Inflammatory macrophage (primary cell): Measurements from ENCODE around the gene TTLL5.
A peak's percentile ranks its signal among the peaks of the same experiment; 100 is the strongest.

ENCODE experiments used
- DNase-seq, 2 donors: peaks; one replicate each; pipeline ENCODE4 v3.0.0-alpha.2; 2020 to 2022

Gene TTLL5

DNA sequence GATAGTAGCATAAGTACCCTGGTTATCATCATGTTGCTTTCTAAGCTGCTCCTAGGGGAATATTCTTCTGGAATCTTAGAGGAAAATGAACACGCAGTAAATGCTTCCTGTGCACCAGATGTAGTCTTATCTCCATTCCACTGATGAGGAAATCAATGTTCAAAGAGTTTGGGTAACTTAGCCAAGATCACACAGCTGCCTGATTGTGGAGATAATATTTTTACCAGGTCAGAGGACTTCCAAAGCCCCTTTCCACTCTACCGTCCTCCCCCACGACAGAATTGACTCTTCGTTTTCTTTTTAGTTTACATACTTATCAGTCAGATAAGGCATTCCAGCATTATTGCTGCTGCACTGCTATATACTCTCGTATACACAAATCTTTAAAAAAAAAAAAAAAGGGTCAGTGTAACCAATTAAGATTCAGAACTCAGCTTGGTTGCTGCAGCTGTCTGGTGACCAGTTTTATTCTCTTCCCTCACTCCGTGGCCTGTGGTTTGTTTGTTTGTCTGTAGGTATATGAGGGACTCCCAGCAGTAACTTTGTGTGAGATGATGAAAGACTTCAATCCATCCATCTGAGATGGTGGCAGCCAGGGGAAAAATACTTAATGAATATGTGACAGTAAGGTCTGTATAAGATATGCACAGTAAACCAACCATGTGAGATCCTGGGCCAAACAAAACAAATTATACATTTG, 210.3 kb downstream of the TTLL5 start:
- DNase-seq: no peak

DNA sequence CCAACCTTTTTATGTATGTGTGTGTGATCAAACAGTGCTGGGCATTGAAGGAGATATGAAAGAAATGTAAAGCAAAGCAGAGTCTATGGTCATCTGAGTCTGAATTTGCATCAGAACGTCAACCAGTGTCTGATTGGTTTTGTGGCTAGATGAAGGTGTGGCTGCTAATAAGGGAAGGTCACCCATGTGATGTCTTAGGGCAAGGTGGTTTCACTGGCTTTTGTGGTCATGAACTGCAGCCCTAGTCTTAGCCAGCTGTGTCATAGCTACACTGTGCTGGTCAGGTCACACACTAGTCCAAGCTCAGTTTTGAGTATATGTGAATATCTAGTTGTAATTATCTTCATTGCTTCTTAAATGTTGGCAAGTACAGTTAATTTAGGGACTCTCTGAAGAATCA, 214.9 kb downstream of the TTLL5 start:
- peak; percentile 9 to 27 for DNase-seq

DNA sequence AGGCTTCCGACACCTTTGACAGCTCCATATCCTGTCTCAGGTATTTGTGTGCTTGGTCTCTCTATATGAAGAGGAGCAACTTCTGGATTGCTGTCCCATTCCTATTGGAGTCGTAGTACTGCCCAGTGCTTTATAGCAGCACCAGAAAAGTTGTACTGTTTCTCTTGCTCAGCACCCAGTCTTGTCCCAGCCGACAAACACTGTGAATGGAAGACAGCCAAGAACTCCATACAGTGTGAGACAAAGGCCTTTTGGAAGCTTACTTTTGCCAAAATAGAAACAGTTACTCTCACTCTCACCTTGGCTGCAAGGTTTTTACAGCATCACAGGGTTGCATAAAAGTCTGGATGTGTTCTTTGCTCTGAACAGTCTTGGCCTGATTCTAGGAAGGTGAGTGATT, 215.5 kb downstream of the TTLL5 start:
- DNase-seq: no peak

DNA sequence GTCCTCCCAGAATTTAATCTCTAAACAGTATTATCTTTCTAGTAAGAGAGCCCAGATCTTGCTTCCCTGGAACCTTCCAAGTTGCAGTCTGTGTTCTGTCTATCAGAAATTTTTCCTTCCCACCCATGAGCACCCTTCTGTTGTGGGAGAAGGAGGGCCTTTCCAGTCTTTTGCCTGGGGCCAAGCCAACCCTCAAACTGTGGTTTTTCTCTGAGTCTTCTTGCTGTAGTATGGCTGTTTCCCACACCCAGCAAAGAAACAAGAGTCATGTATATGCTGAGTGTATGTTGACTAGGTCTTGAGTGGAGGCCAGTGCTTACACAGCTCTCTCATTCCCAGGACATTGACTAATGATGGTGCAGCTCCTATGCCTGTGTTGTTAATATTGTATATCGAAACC, 216.2 kb downstream of the TTLL5 start:
- DNase-seq: no peak

DNA sequence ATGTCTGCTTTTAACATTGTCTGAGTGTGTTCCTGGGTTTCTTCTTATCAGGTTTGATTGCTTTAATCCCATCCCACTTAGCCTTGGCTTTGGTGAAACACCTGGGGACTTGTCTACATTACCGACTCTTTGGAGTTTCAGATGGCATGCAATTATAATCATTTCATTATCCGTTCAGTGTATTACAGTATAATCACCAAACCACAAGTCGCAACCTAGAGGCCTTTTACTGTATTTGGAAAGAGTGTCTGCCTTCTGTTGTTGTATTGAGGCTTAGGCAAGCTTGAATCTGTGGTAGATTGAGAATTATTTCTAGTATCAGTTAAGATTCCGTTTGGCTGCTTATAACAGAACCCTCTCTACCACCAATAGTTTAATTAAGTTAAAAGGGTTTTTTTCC, 216.8 kb downstream of the TTLL5 start:
- DNase-seq: no peak

- DNase-seq: peak in 1 of 2 donors; percentile 23
Measured at GRCh38 chr14:75879031-75879430, 218.0 kb downstream of the TTLL5 start.

- no peak for DNase-seq
Measured at GRCh38 chr14:75880512-75880911, 219.5 kb downstream of the TTLL5 start.

GRCh38 chr14:75881994-75882393, 220.9 kb downstream of the TTLL5 start:
- DNase-seq: no peak

DNA sequence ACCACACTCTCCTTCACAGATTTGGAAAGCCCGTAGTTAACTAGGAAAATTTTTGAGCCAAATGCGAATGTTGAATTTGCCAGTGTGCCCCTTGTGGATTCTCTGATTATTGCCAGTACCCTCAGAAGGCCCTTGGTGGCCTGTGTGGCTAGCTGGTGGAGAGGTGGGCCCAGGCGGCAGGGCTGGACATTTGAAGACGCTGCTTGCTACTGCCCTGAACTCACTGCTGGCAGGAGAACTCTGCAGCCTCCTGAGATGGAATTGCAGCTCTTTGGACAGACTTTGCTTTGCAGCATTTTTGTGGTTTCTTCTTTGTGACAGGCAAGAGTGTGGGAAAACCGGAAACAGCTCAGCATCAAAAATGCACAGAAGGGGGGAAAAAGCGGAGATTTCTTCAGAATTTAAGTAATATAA, 223.2 kb downstream of the TTLL5 start:
- no peak for DNase-seq

DNA sequence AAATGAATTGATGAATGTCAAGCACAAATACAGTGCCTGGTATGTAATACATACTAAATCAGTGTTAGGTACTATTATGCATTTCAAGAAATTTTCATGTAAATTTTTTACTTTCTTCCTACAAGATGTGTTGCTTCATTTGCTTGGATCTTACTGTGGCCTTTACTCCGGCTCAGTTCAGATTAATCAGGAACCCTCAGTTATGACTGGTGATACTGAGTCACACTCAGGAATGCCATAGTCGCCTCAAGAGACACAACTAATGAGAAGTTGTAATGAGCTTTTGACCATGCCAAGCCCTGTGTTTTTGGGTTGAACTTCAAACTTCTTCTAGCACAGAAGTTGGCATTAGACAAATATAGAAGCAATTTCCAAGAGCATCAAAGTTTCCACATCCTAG, 224.8 kb downstream of the TTLL5 start:
- no peak for DNase-seq

DNA sequence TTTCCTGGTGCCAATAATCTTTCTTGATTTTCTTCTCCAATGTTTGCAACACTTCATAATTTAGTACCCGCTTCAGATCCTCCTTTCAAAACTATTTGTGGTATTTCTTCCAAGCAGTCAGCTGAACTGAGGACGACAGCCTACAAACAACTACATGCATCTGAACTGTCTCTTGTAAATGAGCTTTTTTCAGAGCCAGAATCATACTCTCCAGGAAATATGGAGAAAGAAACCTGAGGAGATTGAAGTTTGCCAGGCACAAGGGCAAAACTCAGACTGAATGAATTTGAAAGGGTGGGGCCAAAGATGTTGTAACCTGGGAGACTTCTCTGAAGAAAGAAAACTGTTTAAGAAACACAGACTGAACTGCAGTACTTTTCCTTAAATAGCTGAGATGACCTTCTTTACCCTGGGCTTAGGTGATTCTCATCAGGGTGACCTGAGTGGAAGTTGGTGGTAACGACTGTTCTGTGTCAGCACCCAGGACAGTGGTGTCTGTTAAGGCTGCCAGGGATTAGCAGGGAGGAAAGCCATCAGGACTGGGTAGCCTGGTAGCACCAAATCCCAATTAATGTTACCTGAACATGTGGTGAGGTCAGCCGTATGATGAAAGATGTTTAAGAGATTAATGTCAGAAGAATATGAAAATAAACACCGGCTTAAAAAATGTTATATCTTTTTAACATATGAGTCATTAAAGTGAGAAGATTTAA, 225.7 kb downstream of the TTLL5 start:
- DNase-seq: no peak

GRCh38 chr14:75888945-75889344, 227.9 kb downstream of the TTLL5 start:
- no peak for DNase-seq

- DNase-seq: no peak
Measured at GRCh38 chr14:75896341-75896740, 235.3 kb downstream of the TTLL5 start.

DNA sequence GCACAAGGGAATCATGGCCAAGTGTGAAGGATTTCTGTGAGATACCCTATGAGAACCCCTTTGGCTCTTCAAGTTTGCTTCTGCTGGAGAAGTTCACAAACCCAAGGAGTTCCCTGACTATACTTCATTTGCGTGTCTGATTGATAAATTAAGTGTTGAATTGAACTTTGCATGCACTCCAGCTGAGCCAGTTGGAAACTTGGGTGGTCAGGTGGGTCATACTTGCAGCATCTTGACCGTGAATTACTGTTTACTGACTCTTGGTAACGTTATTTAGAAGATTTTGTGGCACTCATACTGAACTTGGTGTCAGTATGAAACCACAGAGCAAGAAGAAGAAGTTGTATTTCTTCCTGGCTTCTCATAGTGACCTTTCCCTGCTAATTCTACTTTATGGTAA, 243.3 kb downstream of the TTLL5 start:
- peak in 1 of 2 donors; percentile 2 for DNase-seq

DNA sequence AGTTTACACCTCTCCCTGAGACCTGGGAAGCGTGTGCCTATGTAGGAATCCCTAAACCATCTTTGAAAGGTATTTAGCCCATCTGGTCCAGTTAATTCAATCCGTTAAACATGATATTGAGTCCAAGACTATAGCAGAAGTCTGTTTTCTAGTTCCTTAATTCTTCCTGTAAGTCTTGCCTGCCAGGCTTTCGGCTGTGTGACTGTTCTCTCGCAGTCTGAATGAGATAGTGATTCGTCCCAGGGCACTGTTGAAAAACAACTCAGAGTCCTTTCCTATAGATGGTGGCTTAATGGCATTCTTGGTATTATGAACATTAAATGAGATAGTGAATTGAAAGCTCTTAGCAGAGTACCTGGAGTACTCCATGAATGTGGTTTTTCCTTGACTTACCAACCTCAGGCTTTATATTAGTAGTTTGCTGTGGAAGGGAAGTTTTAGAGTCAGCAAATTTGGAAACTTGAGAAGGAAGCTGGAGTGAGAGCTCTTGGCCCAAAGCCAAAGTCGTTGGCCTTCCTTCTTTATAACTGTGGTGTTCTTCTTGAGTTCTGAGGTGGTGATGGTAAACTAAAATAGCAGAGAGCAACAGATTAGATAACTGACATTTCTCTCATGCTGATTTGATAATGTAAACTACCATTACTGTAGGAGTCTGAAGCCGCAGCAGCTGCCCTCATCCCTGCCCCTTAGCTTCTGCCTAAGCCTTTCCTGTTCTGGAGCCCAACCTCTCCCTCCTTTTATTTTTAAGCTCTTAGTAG, 244.3 kb downstream of the TTLL5 start:
- DNase-seq: peak; percentile 62 to 69

DNA sequence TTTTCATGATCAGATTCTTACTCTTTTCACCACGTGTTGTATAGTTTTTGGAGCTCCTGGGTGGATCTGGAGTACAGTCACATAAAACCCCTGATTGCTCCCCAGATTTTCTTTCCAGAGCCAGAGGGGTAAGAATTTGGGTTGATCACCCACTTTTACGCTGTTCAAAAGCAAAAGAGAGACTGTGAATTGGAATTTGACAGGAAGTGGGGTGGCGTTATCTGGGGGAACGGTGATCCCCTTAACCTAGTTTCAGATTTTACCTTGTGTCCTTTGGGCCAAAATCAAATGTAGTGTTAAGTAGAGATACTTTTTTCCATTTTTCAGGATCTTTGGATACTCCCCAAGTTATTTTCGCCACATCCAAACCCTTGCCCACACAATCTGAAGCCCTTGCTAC, 245.2 kb downstream of the TTLL5 start:
- no peak for DNase-seq

DNA sequence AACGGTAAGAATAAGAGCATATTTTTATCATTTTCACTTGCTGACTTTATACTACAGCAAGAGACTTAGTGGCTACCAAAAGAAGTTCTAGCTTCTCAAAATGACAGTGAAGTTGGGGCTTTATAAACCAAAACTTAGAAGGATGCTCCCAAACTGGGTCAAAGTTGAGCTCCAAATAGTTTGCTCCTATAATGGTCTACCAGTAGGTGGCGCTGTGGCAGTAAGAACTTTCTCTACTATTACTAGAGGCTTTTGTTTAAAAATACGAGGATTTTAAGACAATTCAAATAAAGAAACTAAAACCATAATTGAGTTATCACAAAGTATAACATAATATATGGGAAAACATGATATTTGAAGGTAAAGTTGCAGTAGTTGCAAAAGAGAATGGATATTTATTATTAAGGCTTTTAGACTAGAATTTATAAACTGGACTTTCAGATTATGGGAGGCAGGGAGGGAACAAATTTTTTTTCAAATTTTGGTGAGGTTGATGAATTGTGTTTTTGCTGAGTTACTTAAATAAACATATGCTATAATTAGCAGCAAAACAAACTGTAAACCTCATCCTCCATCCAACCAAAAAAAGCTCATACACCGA, 245.7 kb downstream of the TTLL5 start:
- peak; percentile 59 to 64 for DNase-seq

DNA sequence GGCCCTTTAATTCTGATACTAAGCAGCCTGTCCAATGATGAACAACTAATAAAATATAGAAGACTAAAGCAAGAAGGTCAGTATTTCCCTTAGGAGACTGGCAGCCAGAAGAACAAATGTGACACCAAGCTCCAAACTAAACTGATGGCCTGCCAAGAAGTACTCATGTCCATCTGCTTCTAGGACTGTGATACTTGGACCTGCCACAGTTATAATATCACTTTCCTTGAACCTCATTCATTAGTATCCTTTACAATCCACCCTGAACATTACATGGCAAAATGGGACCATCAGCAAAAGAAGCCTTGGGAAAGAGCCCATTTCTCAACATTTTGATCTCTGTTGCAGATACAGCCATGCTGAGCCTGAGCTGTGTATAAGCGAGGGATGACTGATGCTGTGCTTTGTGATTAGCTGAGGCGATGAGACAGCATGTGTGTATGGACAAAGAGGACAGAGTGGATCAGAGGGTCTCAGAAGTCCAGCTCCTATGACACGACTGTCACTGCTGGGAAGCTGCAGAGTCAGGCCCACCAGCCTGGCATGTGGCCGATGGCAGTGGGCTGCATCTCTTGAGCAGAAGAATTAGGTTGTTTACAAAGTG, 246.8 kb downstream of the TTLL5 start:
- DNase-seq: no peak

GRCh38 chr14:75909630-75910029, 248.6 kb downstream of the TTLL5 start:
- no peak for DNase-seq

GRCh38 chr14:75910048-75910447, 249.0 kb downstream of the TTLL5 start:
- DNase-seq: no peak

- no peak for DNase-seq
Measured at GRCh38 chr14:75911883-75912282, 250.8 kb downstream of the TTLL5 start.

GRCh38 chr14:75913183-75913582, 252.1 kb downstream of the TTLL5 start:
- DNase-seq: no peak

DNA sequence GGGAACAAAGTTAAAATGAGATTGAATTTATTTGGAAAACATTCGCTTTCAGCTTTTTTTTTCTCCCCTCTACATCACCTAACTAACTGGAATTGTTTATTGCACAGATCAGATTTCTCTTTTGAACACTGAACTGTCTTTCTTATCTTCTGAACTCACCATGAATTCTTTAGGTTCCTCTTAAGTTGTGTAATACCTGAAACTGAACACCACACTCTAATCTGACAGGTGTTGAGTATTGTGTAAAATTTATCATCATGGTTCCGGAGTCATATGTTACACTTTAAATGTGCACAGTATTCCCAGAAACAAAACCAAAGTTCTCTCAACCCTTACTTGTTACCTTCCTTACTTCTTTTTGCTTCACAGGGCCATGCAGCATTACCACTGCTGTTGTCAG, 254.0 kb downstream of the TTLL5 start:
- DNase-seq: no peak
